Endodermal cell (in vitro differentiated cells): ENCODE data around the gene RAD52. TPM values are rescaled to one million over a fixed set of nuclear protein-coding genes. Genes with fewer than 3 reads are reported as not detected.

ENCODE experiments used
- DNase-seq: peaks from one replicate; pipeline ENCODE4 v3.0.0-alpha.2; 2017
- H3K27ac ChIP-seq: 2 replicates; pipeline ENCODE4 v1.5.1; 2013; ENCODE audit warnings: mild to moderate bottlenecking, low read depth, low read length, moderate library complexity
- H3K27me3 ChIP-seq: 2 replicates; pipeline ENCODE4 v1.6.1; 2013; ENCODE audit warnings: mild to moderate bottlenecking, low read length, moderate library complexity; ENCODE audit not compliant: insufficient read depth, control insufficient read depth, poor library complexity, severe bottlenecking
- H3K36me3 ChIP-seq: 2 replicates; pipeline ENCODE4 v1.7.0; 2013; ENCODE audit warnings: mild to moderate bottlenecking, low read length, moderate library complexity; ENCODE audit not compliant: control insufficient read depth, insufficient read depth
- H3K4me1 ChIP-seq: one replicate; pipeline ENCODE4 v1.7.0; 2013; ENCODE audit warnings: low read length; ENCODE audit not compliant: control insufficient read depth, insufficient read depth
- H3K4me3 ChIP-seq: 2 replicates; pipeline ENCODE4 v1.5.1; 2013; ENCODE audit warnings: mild to moderate bottlenecking, low read length, moderate library complexity
- H3K9ac ChIP-seq: 2 replicates; pipeline ENCODE4 v1.6.1; 2013; ENCODE audit warnings: mild to moderate bottlenecking, low read length, moderate library complexity; ENCODE audit not compliant: poor library complexity, severe bottlenecking; ENCODE audit errors: extremely low read depth
- H3K9me3 ChIP-seq: 2 replicates; pipeline ENCODE4 v1.6.1; 2013; ENCODE audit warnings: mild to moderate bottlenecking, low read length, moderate library complexity; ENCODE audit not compliant: control insufficient read depth
- H3K27ac Mint-ChIP-seq: 2 replicates; pipeline ENCODE4 v1.8.0; 2020; ENCODE audit warnings: mixed read lengths
- H3K27me3 Mint-ChIP-seq: 2 replicates; pipeline ENCODE4 v1.8.0; 2021; ENCODE audit warnings: mild to moderate bottlenecking, mixed read lengths; ENCODE audit not compliant: insufficient read depth
- H3K36me3 Mint-ChIP-seq: 2 replicates; pipeline ENCODE4 v1.8.0; 2020; ENCODE audit warnings: low read depth, mixed read lengths
- H3K4me1 Mint-ChIP-seq: 2 replicates; pipeline ENCODE4 v1.8.0; 2020; ENCODE audit warnings: mixed read lengths
- H3K4me3 Mint-ChIP-seq: 2 replicates; pipeline ENCODE4 v1.8.0; 2020; ENCODE audit warnings: mild to moderate bottlenecking, moderate library complexity, mixed read lengths
- H3K9me3 Mint-ChIP-seq: 2 replicates; pipeline ENCODE4 v1.8.0; 2020; ENCODE audit warnings: mild to moderate bottlenecking, mixed read lengths
- CTCF ChIP-seq: fragments of 200-600 bp; sonication (generic); conservative IDR thresholded peaks from 2 replicates; pipeline ENCODE4 v1.5.0; 2021; ENCODE audit warnings: antibody characterized with exemption, mild to moderate bottlenecking
- WGBS, 2 experiments: methylation state at CpG; one replicate each; pipeline versions ENCODE4 v1.1.5 to v1.1.7; 2013; ENCODE audit warnings: missing lambda C conversion rate in 2 of 2, mixed read lengths in 1 of 2; ENCODE audit not compliant: insufficient coverage in 1 of 2, insufficient read length in 1 of 2; 5-methylcytosine and 5-hydroxymethylcytosine counted together
- total RNA-seq, 2 donors: library from RNA; stranded (reverse); fragmentation: NEBNext Ultra II Directional in 1 of 2; extraction: Animal tissue kit (Norgen Biotek cat#: 25700) in 1 of 2; gene quantifications; 2 replicates in 1 of 2; 3 replicates in 1 of 2; pipeline ENCODE4 v1.2.1, GENCODE V29; 2021

The RAD52 gene
- total RNA-seq, 2 donors from 2014 or later: 24.3 to 35.1 TPM

- Histone ChIP-seq H3K27me3 (no peaks in the 10 kb centered on the region), H3K36me3 (peaks cover 83% of the 10 kb centered on the region), H3K27ac (no peak overlapping the region), H3K4me3 (no peak overlapping the region), H3K4me1 (no peaks in the 10 kb centered on the region), H3K9me3 (no peaks in the 10 kb centered on the region), H3K9ac (no peak overlapping the region)
- Mint-ChIP-seq H3K36me3 (peaks cover 86% of the 10 kb centered on the region), H3K27ac (no peak overlapping the region), H3K27me3 (no peaks in the 10 kb centered on the region), H3K4me1 (no peaks in the 10 kb centered on the region), H3K4me3 (no peak overlapping the region), H3K9me3 (no peaks in the 10 kb centered on the region)
- no peak for DNase-seq
- no peak for TF ChIP-seq CTCF
These were observed 55.3 kb downstream of the RAD52 start for GRCh38 chr12:894226-894625.

- Mint-ChIP-seq H3K4me3 (no peak overlapping the region), H3K27me3 (no peaks in the 10 kb centered on the region), H3K27ac (no peak overlapping the region), H3K36me3 (peaks cover 97% of the 10 kb centered on the region), H3K9me3 (no peaks in the 10 kb centered on the region), H3K4me1 (no peaks in the 10 kb centered on the region)
- Histone ChIP-seq H3K27me3 (no peaks in the 10 kb centered on the region), H3K36me3 (peaks cover 99% of the 10 kb centered on the region), H3K27ac (no peak overlapping the region), H3K9me3 (no peaks in the 10 kb centered on the region), H3K4me1 (no peaks in the 10 kb centered on the region), H3K4me3 (no peak overlapping the region), H3K9ac (no peak overlapping the region)
- no peak for DNase-seq
- 94 to 96% methylated on average over 2 of the region's 2 CpGs for WGBS, 2 experiments
- no peak for TF ChIP-seq CTCF
These were observed 63.3 kb downstream of the RAD52 start for GRCh38 chr12:886206-886605.

- H3K27me3 Mint-ChIP-seq: no peaks in the 10 kb centered on the region
- H3K27me3 ChIP-seq: no peaks in the 10 kb centered on the region
- H3K4me1 ChIP-seq: no peaks in the 10 kb centered on the region
- no peak overlapping the region for H3K9ac ChIP-seq
- no peaks in the 10 kb centered on the region for H3K9me3 Mint-ChIP-seq
- 91 to 100% methylated on average over 1 of the region's 2 CpGs for WGBS, 2 experiments
- no peak overlapping the region for H3K27ac ChIP-seq
- TF ChIP-seq CTCF: no peak
- peaks cover 97% of the 10 kb centered on the region for H3K36me3 Mint-ChIP-seq
- H3K9me3 ChIP-seq: no peaks in the 10 kb centered on the region
- peaks cover 99% of the 10 kb centered on the region for H3K36me3 ChIP-seq
- no peak for DNase-seq
- H3K4me3 Mint-ChIP-seq: no peak overlapping the region
- no peaks in the 10 kb centered on the region for H3K4me1 Mint-ChIP-seq
- H3K27ac Mint-ChIP-seq: peak overlapping the region; percentile 25
- H3K4me3 ChIP-seq: no peak overlapping the region
These were observed 63.8 kb downstream of the RAD52 start for GRCh38 chr12:885701-886100.
